ENCODE data around the gene TRMT61A. TPM values are rescaled to one million over a fixed set of nuclear protein-coding genes. Genes with fewer than 3 reads are reported as not detected.

TRMT61A gene
- total RNA-seq, 1 donor from 2014 or later, result 13.7 TPM

DNA sequence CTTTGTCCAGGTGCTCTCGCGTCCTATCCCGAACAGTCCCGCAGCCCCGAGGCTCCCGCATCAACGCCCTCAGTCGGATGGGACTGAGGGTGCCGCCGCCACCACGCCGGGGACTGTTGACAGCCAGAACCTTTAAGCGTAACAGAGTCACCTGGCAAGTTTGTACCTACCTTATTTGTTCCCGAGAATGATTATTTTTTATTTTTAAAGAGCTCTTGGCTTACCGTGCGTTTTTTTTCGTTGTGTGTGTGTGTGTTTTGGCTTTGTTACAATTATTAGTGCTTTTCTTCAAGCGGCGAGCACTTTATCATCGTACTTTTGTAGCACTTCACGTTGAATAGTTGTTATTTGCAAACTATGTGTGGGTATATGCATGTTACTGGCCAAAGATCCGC, 34.2 kb downstream of the TRMT61A start:
- Mint-ChIP-seq H3K4me3 (ENCODE audit: low read depth) (peak overlapping the region; percentile 96), H3K27ac (peak overlapping the region; percentile 73), H3K4me1 (ENCODE audit: low read depth) (peaks cover 36% of the 10 kb centered on the region), H3K36me3 (ENCODE audit: low read depth) (peaks cover 34% of the 10 kb centered on the region), H3K9me3 (no peaks in the 10 kb centered on the region), H3K27me3 (ENCODE audit: low read depth) (no peaks in the 10 kb centered on the region)
- intact Hi-C loops (cut with micrococcal nuclease), result loop anchor here (10.0 kb wide), 1 partner anchor 122 kb away; no protein-coding TSS in a partner anchor
- no peak for DNase-seq (ENCODE audit: low spot score)

DNA sequence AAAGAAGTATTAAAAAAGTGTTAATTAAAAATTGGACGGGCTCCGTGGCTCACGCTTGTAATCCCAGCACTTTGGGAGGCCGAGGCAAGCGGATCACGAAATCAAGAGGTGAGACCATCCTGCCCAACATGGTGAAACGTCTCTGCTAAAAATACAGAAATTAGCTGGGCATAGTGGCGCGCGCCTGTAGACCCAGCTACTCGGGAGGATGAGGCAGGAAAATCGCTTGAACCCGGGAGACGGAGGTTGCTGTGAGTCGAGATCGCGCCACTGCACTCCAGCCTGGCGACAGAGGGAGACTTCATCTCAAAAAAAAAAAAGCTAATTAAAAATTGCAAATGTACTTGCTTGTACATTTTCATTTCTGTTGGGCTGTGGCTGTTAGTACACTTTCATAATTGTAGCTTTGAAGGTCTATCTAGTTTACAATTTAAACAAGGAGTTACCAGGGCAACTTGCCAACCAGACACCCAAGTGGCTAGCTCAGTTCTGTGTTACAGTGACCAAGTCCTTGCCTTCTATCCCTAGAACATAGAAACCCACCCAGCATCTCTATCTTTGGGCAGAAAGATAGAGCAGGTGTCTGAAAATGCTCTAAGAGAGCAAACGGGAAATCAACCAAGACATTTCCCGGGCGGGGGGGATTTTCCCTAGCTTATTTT, 35.0 kb downstream of the TRMT61A start:
- H3K9me3 Mint-ChIP-seq, result no peaks in the 10 kb centered on the region
- no peak overlapping the region for H3K27ac Mint-ChIP-seq
- no peaks in the 10 kb centered on the region for H3K27me3 Mint-ChIP-seq (ENCODE audit: low read depth)
- intact Hi-C loops (cut with micrococcal nuclease), result loop anchor here (10.0 kb wide), 1 partner anchor 121 kb away; no protein-coding TSS in a partner anchor
- H3K4me1 Mint-ChIP-seq (ENCODE audit: low read depth), result peaks cover 34% of the 10 kb centered on the region
- DNase-seq (ENCODE audit: low spot score), result no peak
- peak overlapping the region; percentile 96 for H3K4me3 Mint-ChIP-seq (ENCODE audit: low read depth)
- H3K36me3 Mint-ChIP-seq (ENCODE audit: low read depth), result peaks cover 30% of the 10 kb centered on the region

DNA sequence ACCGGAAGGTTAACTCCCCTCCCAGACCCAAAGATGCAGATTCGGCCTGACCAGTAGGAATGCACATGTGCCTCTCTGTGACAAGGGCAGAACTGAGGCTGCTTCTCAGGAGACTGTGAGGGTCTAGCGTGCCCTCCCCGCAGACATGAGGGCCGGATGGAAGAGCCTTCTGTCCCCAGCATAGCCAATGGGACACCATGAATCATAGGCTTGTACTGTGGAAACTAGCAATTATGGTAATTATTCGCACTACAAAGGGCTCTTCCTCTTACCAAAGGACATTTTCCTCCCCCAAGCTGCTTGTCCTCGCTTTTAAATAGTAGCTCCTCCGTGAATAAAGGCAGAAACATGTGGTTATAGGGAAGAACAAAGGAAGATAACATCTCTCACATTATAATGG, 40.0 kb downstream of the TRMT61A start:
- Mint-ChIP-seq H3K9me3 (no peaks in the 10 kb centered on the region), H3K4me3 (ENCODE audit: low read depth) (no peak overlapping the region), H3K27me3 (ENCODE audit: low read depth) (no peaks in the 10 kb centered on the region), H3K4me1 (ENCODE audit: low read depth) (peaks cover 2% of the 10 kb centered on the region), H3K36me3 (ENCODE audit: low read depth) (peaks cover 10% of the 10 kb centered on the region), H3K27ac (no peak overlapping the region)
- intact Hi-C loops (cut with micrococcal nuclease), result loop anchor here (10.0 kb wide), 1 partner anchor 116 kb away; no protein-coding TSS in a partner anchor
- no peak for DNase-seq (ENCODE audit: low spot score)

GRCh38 chr14:103569408-103569807, 40.4 kb downstream of the TRMT61A start:
- H3K27me3 Mint-ChIP-seq (ENCODE audit: low read depth), result no peaks in the 10 kb centered on the region
- no peak for DNase-seq (ENCODE audit: low spot score)
- no peaks in the 10 kb centered on the region for H3K4me1 Mint-ChIP-seq (ENCODE audit: low read depth)
- intact Hi-C loops (cut with micrococcal nuclease), result loop anchor here (10.0 kb wide), 1 partner anchor 115 kb away; no protein-coding TSS in a partner anchor
- peaks cover 13% of the 10 kb centered on the region for H3K36me3 Mint-ChIP-seq (ENCODE audit: low read depth)
- no peak overlapping the region for H3K27ac Mint-ChIP-seq
- no peaks in the 10 kb centered on the region for H3K9me3 Mint-ChIP-seq
- no peak overlapping the region for H3K4me3 Mint-ChIP-seq (ENCODE audit: low read depth)

DNA sequence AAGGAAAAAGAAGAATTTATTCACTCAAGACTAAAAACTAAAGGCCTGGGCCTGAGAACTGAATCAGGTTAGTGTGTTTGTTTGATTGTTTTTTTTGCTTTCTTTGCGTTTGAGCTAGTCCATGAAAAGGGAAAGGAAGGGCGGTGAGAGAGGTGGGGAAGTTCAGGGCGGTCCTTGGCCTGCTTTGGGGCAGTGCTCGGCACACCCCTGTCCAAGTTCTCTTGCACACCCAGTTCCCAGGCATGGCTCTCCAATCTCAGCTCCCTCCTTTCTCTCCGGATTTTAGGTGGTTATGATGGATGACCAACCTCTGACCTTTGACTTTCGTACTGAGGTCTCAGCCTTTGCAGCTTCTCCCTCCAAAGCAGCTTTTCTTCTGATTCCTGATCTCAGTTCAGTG, 45.1 kb downstream of the TRMT61A start:
- no peaks in the 10 kb centered on the region for H3K9me3 Mint-ChIP-seq
- intact Hi-C loops (cut with micrococcal nuclease), result no loop called here
- DNase-seq (ENCODE audit: low spot score), result no peak
- no peaks in the 10 kb centered on the region for H3K4me1 Mint-ChIP-seq (ENCODE audit: low read depth)
- H3K27ac Mint-ChIP-seq, result no peak overlapping the region
- no peak overlapping the region for H3K4me3 Mint-ChIP-seq (ENCODE audit: low read depth)
- H3K27me3 Mint-ChIP-seq (ENCODE audit: low read depth), result no peaks in the 10 kb centered on the region
- peaks cover 25% of the 10 kb centered on the region for H3K36me3 Mint-ChIP-seq (ENCODE audit: low read depth)

DNA sequence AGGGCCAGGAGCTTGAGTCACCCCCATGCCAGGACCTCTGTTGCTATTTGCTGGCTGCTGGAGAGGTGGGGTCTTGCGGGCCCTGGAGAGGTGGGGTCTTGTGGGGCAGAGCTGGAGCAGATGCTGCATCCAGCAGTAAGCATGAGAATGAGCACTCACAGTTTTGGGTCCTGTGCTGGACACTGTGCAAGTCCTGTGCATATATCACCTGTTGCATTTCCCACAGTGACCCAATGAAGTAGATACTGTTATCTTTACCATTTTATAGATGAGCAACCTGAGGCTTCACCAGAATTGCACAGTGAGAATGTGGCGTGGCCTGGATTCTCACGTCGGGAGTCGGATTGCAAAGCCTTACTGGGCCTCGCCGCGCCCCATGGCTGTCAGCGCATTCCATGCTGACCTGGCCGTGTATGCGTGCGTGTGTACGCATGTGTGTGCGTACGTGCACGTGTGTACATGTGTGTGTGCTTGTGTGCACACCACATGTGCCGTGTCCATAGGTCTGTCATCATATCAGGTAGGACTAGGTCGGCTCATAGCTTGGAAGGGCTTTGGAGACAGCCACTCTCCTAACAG, 45.8 kb downstream of the TRMT61A start:
- Mint-ChIP-seq H3K36me3 (ENCODE audit: low read depth) (peaks cover 25% of the 10 kb centered on the region), H3K4me3 (ENCODE audit: low read depth) (no peak overlapping the region), H3K27me3 (ENCODE audit: low read depth) (no peaks in the 10 kb centered on the region), H3K27ac (no peak overlapping the region), H3K9me3 (no peaks in the 10 kb centered on the region), H3K4me1 (ENCODE audit: low read depth) (no peaks in the 10 kb centered on the region)
- intact Hi-C loops (cut with micrococcal nuclease), result no loop called here
- no peak for DNase-seq (ENCODE audit: low spot score)

DNA sequence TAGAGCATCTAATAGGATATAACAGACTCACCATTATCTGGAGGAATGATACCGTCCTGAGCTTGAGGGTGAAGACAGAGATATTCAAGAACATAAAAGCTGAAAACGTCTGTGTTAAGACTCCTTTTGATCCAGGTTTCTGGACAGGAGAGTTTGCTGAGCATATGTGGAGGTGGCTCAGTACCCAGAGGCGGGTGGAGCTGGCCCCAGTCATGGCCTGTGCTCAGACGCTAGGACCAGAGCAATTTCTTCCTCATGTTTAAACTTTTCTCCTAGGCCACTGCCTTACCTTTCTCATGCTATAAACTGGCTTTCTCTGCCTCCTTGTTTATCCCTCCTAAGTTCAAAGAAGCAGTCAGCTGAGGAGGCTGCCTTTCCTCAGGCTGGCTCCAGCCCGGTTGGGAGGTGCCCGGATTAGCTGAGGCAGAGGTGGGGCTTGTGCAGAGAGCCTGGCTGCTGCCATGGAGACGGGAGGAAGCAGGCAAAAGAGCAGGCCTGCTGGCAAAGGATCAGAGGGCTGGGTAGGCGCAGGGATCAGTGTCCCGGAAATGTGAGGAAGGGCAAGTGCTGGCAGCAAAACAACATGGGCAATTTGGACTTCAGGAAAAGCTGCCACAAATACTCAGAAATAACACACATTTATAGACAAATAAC, 47.5 kb downstream of the TRMT61A start:
- Mint-ChIP-seq H3K9me3 (no peaks in the 10 kb centered on the region), H3K27ac (no peak overlapping the region), H3K27me3 (ENCODE audit: low read depth) (no peaks in the 10 kb centered on the region), H3K4me3 (ENCODE audit: low read depth) (no peak overlapping the region), H3K36me3 (ENCODE audit: low read depth) (peaks cover 24% of the 10 kb centered on the region), H3K4me1 (ENCODE audit: low read depth) (no peaks in the 10 kb centered on the region)
- intact Hi-C loops (cut with micrococcal nuclease), result no loop called here
- DNase-seq (ENCODE audit: low spot score), result no peak

GRCh38 chr14:103578401-103579075, 49.5 kb downstream of the TRMT61A start:
- no peak for DNase-seq (ENCODE audit: low spot score)
- H3K27ac Mint-ChIP-seq, result no peak overlapping the region
- H3K4me3 Mint-ChIP-seq (ENCODE audit: low read depth), result no peak overlapping the region
- H3K4me1 Mint-ChIP-seq (ENCODE audit: low read depth), result no peaks in the 10 kb centered on the region
- H3K27me3 Mint-ChIP-seq (ENCODE audit: low read depth), result no peaks in the 10 kb centered on the region
- peaks cover 20% of the 10 kb centered on the region for H3K36me3 Mint-ChIP-seq (ENCODE audit: low read depth)
- intact Hi-C loops (cut with micrococcal nuclease), result no loop called here
- H3K9me3 Mint-ChIP-seq, result no peaks in the 10 kb centered on the region

DNA sequence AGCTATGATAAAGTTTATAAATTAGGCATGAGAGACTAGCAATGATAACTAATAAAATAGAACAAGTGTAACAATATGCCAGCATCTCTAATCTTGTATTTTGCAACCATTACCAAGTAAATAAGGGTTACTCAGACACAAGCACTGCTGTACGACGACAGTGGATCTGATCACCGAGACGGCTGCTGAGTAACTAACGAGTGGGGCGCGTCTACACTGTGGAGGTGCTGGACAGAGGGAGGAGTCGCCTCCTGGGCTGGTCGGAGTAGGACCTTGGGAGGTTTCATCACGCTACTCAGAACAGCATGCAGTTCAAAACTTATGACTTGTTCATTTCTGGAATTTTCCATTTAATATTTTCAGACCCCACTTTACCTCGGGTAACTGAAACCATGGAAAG, 52.2 kb downstream of the TRMT61A start:
- Mint-ChIP-seq H3K27me3 (ENCODE audit: low read depth) (no peaks in the 10 kb centered on the region), H3K27ac (no peak overlapping the region), H3K4me3 (ENCODE audit: low read depth) (no peak overlapping the region), H3K9me3 (no peaks in the 10 kb centered on the region), H3K4me1 (ENCODE audit: low read depth) (no peaks in the 10 kb centered on the region), H3K36me3 (ENCODE audit: low read depth) (peaks cover 8% of the 10 kb centered on the region)
- DNase-seq (ENCODE audit: low spot score), result no peak
- intact Hi-C loops (cut with micrococcal nuclease), result no loop called here

DNA sequence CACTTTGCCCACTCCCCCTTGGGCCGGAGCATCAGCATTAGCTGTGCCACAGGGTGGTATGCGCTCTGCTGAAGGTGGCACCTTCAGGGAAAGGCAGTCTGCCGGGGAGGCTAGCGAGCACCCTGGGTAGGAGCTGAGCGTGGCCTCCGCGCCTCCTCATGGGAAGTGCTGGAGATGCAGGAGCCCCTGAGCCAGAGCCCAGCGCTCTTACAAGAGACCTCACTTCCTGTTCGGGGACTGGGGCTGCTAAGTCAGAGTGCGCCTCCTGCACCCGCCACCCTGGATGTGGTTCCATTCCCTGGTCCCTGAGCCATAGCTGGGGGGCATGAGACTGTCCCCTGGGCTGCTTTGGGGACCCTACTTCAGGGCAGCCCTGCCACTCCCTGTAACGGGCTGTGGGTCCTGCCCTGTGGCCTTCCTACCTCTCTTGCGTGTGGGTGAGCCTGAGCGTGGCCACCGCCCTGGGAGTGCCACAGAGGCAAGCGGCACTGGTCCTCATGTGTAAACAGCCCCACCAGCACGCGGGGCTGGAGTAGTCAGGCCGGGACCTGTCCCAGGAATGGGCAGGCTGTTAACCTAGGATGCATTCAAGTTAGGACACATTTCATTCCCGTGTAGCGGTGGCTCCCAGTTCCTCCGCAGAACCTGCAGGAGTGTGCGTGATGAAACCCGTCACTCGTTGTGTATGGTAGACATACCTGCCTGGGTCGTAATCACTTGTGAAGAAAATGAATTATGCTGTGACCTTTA, 53.1 kb downstream of the TRMT61A start:
- Mint-ChIP-seq H3K4me1 (ENCODE audit: low read depth) (no peaks in the 10 kb centered on the region), H3K36me3 (ENCODE audit: low read depth) (peaks cover 11% of the 10 kb centered on the region), H3K27ac (no peak overlapping the region)

GRCh38 chr14:103584326-103584915, 55.4 kb downstream of the TRMT61A start:
- no peak for DNase-seq (ENCODE audit: low spot score)
- Mint-ChIP-seq H3K27me3 (ENCODE audit: low read depth) (no peaks in the 10 kb centered on the region), H3K36me3 (ENCODE audit: low read depth) (peaks cover 10% of the 10 kb centered on the region), H3K4me1 (ENCODE audit: low read depth) (no peaks in the 10 kb centered on the region), H3K4me3 (ENCODE audit: low read depth) (no peak overlapping the region), H3K9me3 (no peaks in the 10 kb centered on the region), H3K27ac (no peak overlapping the region)
- intact Hi-C loops (cut with micrococcal nuclease), result no loop called here

More for the DNA sequence above, 53.1 kb downstream of the TRMT61A start:
- Mint-ChIP-seq H3K4me3 (ENCODE audit: low read depth) (no peak overlapping the region), H3K27me3 (ENCODE audit: low read depth) (no peaks in the 10 kb centered on the region), H3K9me3 (no peaks in the 10 kb centered on the region)
- no peak for DNase-seq (ENCODE audit: low spot score)
- intact Hi-C loops (cut with micrococcal nuclease), result no loop called here
